GM06990 (cell line): ENCODE results near the gene OR5M11.
"Not testable (repeated sequence)": the region's sequence is repeated elsewhere in the genome, so short reads cannot be mapped to it uniquely, and the experiment has no call there.

ENCODE experiments used
- DNase-seq: peaks from one replicate; pipeline ENCODE4 v3.0.0-alpha.2; 2011; ENCODE audit not compliant: insufficient read length; ENCODE audit errors: extremely low read depth
- H3K27me3 ChIP-seq: replicated peaks from 2 replicates; pipeline ENCODE4 v1.6.0; 2011; ENCODE audit warnings: low read length; ENCODE audit not compliant: control insufficient read depth, insufficient read depth
- H3K36me3 ChIP-seq: 2 replicates; pipeline ENCODE4 v1.5.1; 2011; ENCODE audit warnings: low read length; ENCODE audit not compliant: control insufficient read depth, insufficient read depth
- H3K4me3 ChIP-seq: replicated peaks from 2 replicates; pipeline ENCODE4 v1.5.1; 2011; ENCODE audit warnings: low read depth, mild to moderate bottlenecking, control low read depth, low read length
- CTCF ChIP-seq: IDR thresholded peaks from 2 replicates; pipeline ENCODE4 v1.5.1; 2011; ENCODE audit warnings: low read length, control low read depth, mild to moderate bottlenecking, inconsistent platforms; ENCODE audit not compliant: insufficient read depth, poor library complexity, severe bottlenecking

The OR5M11 gene

GRCh38 chr11:56543157-56543556 lies at the start of gene OR5M11:
Gene OR5M11, minus strand, starts transcription at chr11:56543257. Its CDS starts 0 bp downstream, at chr11:56543257.
- TF ChIP-seq CTCF: no peak
- no peak for DNase-seq
- H3K36me3 ChIP-seq: no peaks in the 10 kb centered on the region
- no peak within 1 kb of the TSS for H3K4me3 ChIP-seq
- H3K27me3 ChIP-seq: no peaks in the 10 kb centered on the region

GRCh38 chr11:56592088-56592717 lies 49.1 kb upstream of the OR5M11 start:
- not testable (repeated sequence) for H3K27me3 ChIP-seq, H3K4me3 ChIP-seq, H3K36me3 ChIP-seq, DNase-seq

- no peak for DNase-seq
- TF ChIP-seq CTCF: no peak
- H3K4me3 ChIP-seq: no peak within 1 kb of the TSS
- H3K27me3 ChIP-seq: no peaks in the 10 kb centered on the region
- no peaks in the 10 kb centered on the region for H3K36me3 ChIP-seq
Measured at GRCh38 chr11:56577621-56578020, 34.6 kb upstream of the OR5M11 start, which contains the start of gene OR5M10. Gene OR5M10, minus strand, starts transcription at chr11:56577721. Its CDS starts 0 bp downstream, at chr11:56577721.

- no peak for TF ChIP-seq CTCF
- no peak overlapping the region for H3K4me3 ChIP-seq
- no peak for DNase-seq
- no peaks in the 10 kb centered on the region for H3K27me3 ChIP-seq
- H3K36me3 ChIP-seq: no peaks in the 10 kb centered on the region
Measured at GRCh38 chr11:56558574-56558973, 15.5 kb upstream of the OR5M11 start.

- H3K4me3 ChIP-seq, H3K36me3 ChIP-seq, DNase-seq, H3K27me3 ChIP-seq: not testable (repeated sequence)
Measured at GRCh38 chr11:56554691-56555090, 11.6 kb upstream of the OR5M11 start.

- H3K4me3 ChIP-seq: no peak overlapping the region
- no peaks in the 10 kb centered on the region for H3K27me3 ChIP-seq
- DNase-seq: no peak
- no peaks in the 10 kb centered on the region for H3K36me3 ChIP-seq
- no peak for TF ChIP-seq CTCF
Measured at GRCh38 chr11:56545531-56545930, 2.5 kb upstream of the OR5M11 start.

- no peak overlapping the region for H3K4me3 ChIP-seq
Measured at GRCh38 chr11:56543739-56544138, 682 bp upstream of the OR5M11 start.

More at GRCh38 chr11:56543739-56544138, 682 bp upstream of the OR5M11 start:
- Histone ChIP-seq H3K27me3 (no peaks in the 10 kb centered on the region), H3K36me3 (no peaks in the 10 kb centered on the region)
- no peak for DNase-seq
- no peak for TF ChIP-seq CTCF
